GM12878 (cell line): ENCODE measurements around the gene OCLN. TPM values are rescaled to one million over a fixed set of nuclear protein-coding genes. Genes with fewer than 3 reads are reported as not detected.
"Not testable (repeated sequence)": the region's sequence is repeated elsewhere in the genome, so short reads cannot be mapped to it uniquely, and the experiment has no call there.

Source experiments
- ATAC-seq: fragments of 200-7000 bp; cut with Tn5 transposase; 3 replicates; pipeline ENCODE4 v1.9.1; 2020; ENCODE audit warnings: mild to moderate bottlenecking, moderate library complexity
- BruUV-seq: library from RNA; stranded (reverse); fragments of 400-500 nt; replicated peaks from 2 replicates; lab custom pipeline; 2021; lab: Mats Ljungman, UMichigan
- CTCF ChIA-PET: fragments of 300-600 bp; sonication (Branson Sonifier 250); formaldehyde crosslinking; extraction: SDS; loops from one replicate; lab custom pipeline; 2021; ENCODE audit warnings: inconsistent platforms; lab: Yijun Ruan, JAX
- POLR2A ChIA-PET: fragments of 350-600 bp; formaldehyde crosslinking; extraction: SDS; loops from one replicate; lab custom pipeline; 2021; ENCODE audit warnings: inconsistent platforms; lab: Charles Lee
- RAD21 ChIA-PET: fragments of 300-600 bp; sonication (Branson Sonifier 250); formaldehyde crosslinking; loops from one replicate; lab custom pipeline; 2023; ENCODE audit warnings: antibody characterized with exemption; ENCODE audit not compliant: unreplicated experiment; lab: Charles Lee
- SMC1A ChIA-PET: fragments of 300-600 bp; sonication (Branson Sonifier 250); formaldehyde crosslinking; loops from one replicate; lab custom pipeline; 2023; ENCODE audit not compliant: unreplicated experiment, uncharacterized antibody; lab: Charles Lee
- DNase-seq: peaks from one replicate; pipeline ENCODE4 v3.0.0-alpha.2; 2011; ENCODE audit warnings: low read depth, low spot score
- FAIRE-seq: peaks from 3 replicates; lab custom pipeline; 2011; peaks lifted over from hg19 to GRCh38; lab: Jason Lieb, UNC
- H2AFZ ChIP-seq: 2 replicates; pipeline ENCODE4 v1.6.0; 2011; ENCODE audit warnings: low read depth, low read length, control low read depth; ENCODE audit not compliant: control insufficient read depth
- H3K27ac ChIP-seq: 2 replicates; pipeline ENCODE4 v1.5.1; 2011; ENCODE audit warnings: control low read depth; ENCODE audit not compliant: control insufficient read depth, insufficient read depth
- H3K27me3 ChIP-seq, 2 experiments: replicated peaks in 1 of 2; 2 replicates each; pipeline versions ENCODE4 v1.6.0 to v1.6.1; 2011; ENCODE audit warnings: low read length in 1 of 2; ENCODE audit not compliant: control insufficient read depth in 2 of 2, insufficient read depth in 2 of 2
- H3K36me3 ChIP-seq, 2 experiments: 2 replicates each; pipeline ENCODE4 v1.5.1; 2011; ENCODE audit warnings: low read length in 1 of 2; ENCODE audit not compliant: control insufficient read depth in 2 of 2, insufficient read depth in 2 of 2
- H3K4me1 ChIP-seq: 2 replicates; pipeline ENCODE4 v1.6.1; 2011; ENCODE audit warnings: mild to moderate bottlenecking, low read length, moderate library complexity, mixed read lengths; ENCODE audit not compliant: control insufficient read depth, insufficient read depth
- H3K4me2 ChIP-seq: 2 replicates; pipeline ENCODE4 v1.6.0; 2011; ENCODE audit warnings: control low read depth; ENCODE audit not compliant: control insufficient read depth, insufficient read depth
- H3K4me3 ChIP-seq: fragments of 200-600 bp; sonication (generic); 2 replicates; pipeline ENCODE4 v1.5.1; 2016
- H3K79me2 ChIP-seq: 2 replicates; pipeline ENCODE4 v1.6.0; 2011; ENCODE audit warnings: low read length; ENCODE audit not compliant: control insufficient read depth, insufficient read depth
- H3K9ac ChIP-seq: 2 replicates; pipeline ENCODE4 v1.8.0; 2011; ENCODE audit warnings: low read length, control low read depth, mixed read lengths; ENCODE audit not compliant: control insufficient read depth, insufficient read depth
- H3K9me3 ChIP-seq: replicated peaks from 3 replicates; pipeline ENCODE4 v1.5.1; 2011; ENCODE audit warnings: mild to moderate bottlenecking, low read length; ENCODE audit not compliant: control insufficient read depth, insufficient read depth
- H4K20me1 ChIP-seq: 2 replicates; pipeline ENCODE4 v1.6.0; 2011; ENCODE audit not compliant: control insufficient read depth, insufficient read depth
- EED ChIP-seq: sonication (generic); IDR thresholded peaks from 2 replicates; pipeline ENCODE4 v1.6.1; 2016; ENCODE audit warnings: antibody characterized with exemption, low read depth
- POLR2A ChIP-seq: IDR thresholded peaks from 2 replicates; pipeline ENCODE4 v1.6.1; 2011; ENCODE audit warnings: low read depth, mild to moderate bottlenecking, low read length
- RAD51 ChIP-seq: fragments of 450-650 bp; IDR thresholded peaks from 2 replicates; pipeline ENCODE4 v1.6.1; 2016; ENCODE audit warnings: moderate library complexity, mild to moderate bottlenecking, inconsistent platforms
- RFX5 ChIP-seq: IDR thresholded peaks from 2 replicates; pipeline ENCODE4 v1.6.1; 2011; ENCODE audit warnings: low read depth, low read length, improper control_type of control experiment
- SP1 ChIP-seq: IDR thresholded peaks from one replicate; pipeline ENCODE4 v1.6.1; 2011; ENCODE audit warnings: low read depth, low read length
- WGBS: methylation state at CpG from one replicate; pipeline ENCODE4 v1.1.6; 2016; ENCODE audit warnings: low lambda C conversion rate; ENCODE audit not compliant: insufficient replicate concordance, insufficient coverage; ENCODE audit errors: missing lambda C conversion rate; 5-methylcytosine and 5-hydroxymethylcytosine counted together
- in situ Hi-C: fragments of 300-500 bp; cut with MboI; formaldehyde crosslinking; loops from 9 replicates; pipeline ENCODE4 v1.14.3; 2018; ENCODE audit warnings: mixed read lengths
- intact Hi-C: fragments of 100-400 bp; cut with micrococcal nuclease; formaldehyde crosslinking; loops from one replicate; pipeline ENCODE4 v1.14.2; 2022; ENCODE audit not compliant: unreplicated experiment
- polyA plus RNA-seq, 11 experiments: library from polyadenylated mRNA; depleted of rRNA in 4 of 11; unstranded in 6 of 11; stranded (reverse) in 5 of 11; fragments of >200 nt; fragmentation: Nextera tagmentation in 4 of 11; fragmentation: Illumina TruSeq in 1 of 11; extraction: Ambion mirVana in 4 of 11; extraction: Trizol in 1 of 11; gene quantifications; 1 replicate in 1 of 11; 2 replicates in 10 of 11; pipeline versions ENCODE4 v1.2.1 to v1.2.3, GENCODE V29; 2011 to 2016; ENCODE audit warnings: inconsistent platforms in 2 of 11, missing spikeins in 2 of 11, low read depth in 1 of 11
- total RNA-seq, 4 experiments: library from RNA; depleted of rRNA in 3 of 4; stranded (reverse); fragments of >200 nt in 3 of 4; fragmentation: Illumina TruSeq in 1 of 4; extraction: Trizol in 1 of 4; gene quantifications; 2 replicates each; pipeline versions ENCODE4 v1.2.1 to v1.2.3, GENCODE V29; 2013 to 2021
- TF ChIP-seq, protein P1 (sequence below): IDR thresholded peaks from 2 replicates; pipeline ENCODE4 v1.6.1; 2012; ENCODE audit warnings: mild to moderate bottlenecking, low read depth, low read length
- TF ChIP-seq, protein P2 (sequence below): fragments of 450-650 bp; IDR thresholded peaks from 2 replicates; pipeline ENCODE4 v1.6.1; 2017; ENCODE audit warnings: antibody characterized with exemption, mild to moderate bottlenecking, moderate library complexity

Gene OCLN
- total and polyA plus RNA-seq, 10 of the 15 experiments (the other 5 are each of a cell fraction or from before 2014, with no cell fraction given) = 2.0 to 26.5 (median 17.0) TPM

DNA sequence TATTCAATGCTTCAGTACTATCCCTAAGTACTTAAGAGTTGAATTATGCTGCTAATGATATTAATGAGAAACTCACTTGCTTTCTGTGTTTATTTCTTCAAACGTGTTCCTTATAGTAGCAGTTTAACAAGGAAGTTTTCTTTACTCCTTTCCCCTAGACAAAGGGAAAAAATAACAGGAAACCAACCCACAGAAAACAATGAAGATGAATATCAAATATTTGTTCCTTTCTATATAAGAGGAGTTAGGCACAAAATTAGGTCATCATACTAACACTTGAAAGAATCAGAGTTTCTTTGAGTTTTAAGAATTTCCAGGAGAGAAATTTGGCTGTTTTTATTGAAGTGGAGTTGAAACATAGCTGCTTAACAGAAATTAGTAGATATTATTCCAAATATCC is 15.4 kb upstream of the OCLN start (continued):
- TF ChIP-seq, protein P1, sequence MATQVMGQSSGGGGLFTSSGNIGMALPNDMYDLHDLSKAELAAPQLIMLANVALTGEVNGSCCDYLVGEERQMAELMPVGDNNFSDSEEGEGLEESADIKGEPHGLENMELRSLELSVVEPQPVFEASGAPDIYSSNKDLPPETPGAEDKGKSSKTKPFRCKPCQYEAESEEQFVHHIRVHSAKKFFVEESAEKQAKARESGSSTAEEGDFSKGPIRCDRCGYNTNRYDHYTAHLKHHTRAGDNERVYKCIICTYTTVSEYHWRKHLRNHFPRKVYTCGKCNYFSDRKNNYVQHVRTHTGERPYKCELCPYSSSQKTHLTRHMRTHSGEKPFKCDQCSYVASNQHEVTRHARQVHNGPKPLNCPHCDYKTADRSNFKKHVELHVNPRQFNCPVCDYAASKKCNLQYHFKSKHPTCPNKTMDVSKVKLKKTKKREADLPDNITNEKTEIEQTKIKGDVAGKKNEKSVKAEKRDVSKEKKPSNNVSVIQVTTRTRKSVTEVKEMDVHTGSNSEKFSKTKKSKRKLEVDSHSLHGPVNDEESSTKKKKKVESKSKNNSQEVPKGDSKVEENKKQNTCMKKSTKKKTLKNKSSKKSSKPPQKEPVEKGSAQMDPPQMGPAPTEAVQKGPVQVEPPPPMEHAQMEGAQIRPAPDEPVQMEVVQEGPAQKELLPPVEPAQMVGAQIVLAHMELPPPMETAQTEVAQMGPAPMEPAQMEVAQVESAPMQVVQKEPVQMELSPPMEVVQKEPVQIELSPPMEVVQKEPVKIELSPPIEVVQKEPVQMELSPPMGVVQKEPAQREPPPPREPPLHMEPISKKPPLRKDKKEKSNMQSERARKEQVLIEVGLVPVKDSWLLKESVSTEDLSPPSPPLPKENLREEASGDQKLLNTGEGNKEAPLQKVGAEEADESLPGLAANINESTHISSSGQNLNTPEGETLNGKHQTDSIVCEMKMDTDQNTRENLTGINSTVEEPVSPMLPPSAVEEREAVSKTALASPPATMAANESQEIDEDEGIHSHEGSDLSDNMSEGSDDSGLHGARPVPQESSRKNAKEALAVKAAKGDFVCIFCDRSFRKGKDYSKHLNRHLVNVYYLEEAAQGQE = no peak

DNA sequence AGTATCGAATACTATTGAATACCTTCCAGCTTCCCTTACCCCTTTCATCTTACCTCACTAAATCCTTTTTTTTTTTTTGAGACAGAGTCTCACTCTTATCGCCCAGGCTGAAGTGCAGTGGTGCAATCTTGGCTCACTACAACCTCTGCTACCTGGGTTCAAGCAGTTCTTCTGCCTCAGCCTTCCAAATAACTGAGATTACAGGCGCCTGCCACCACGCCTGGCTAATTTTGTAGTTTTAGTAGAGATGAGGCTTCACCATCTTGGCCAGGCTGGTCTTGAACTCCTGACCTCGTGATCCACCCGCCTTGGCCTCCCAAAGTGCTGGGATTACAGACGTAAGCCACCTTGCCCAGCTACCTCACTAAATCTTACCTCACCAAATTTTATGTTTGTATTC is 14.3 kb upstream of the OCLN start:
- in situ Hi-C loops, H3K9ac ChIP-seq: not testable (repeated sequence)

DNA sequence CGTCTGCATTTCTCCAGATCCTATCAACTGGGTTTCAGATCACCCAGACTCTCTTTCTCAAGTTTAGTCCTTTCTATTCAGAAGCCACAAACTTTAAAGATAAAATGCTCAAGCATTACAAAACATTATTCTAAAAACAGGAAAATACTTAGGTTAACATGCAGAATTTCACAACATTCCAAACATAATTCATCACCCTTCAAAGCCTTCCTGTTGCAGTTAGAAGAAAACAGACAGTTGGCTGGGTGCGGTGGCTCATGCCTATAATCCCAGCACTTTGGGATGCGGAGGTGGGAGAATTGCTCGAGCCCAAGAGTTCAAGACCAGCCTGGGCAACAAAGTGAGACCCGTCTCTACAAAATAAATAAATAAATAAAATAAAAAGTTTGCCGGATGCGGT is 7.7 kb upstream of the OCLN start:
- WGBS = 63% methylated on average over 7 of the region's 7 CpGs
- SMC1A ChIA-PET = no interaction called here
- RAD21 ChIA-PET = no interaction called here
- H3K27ac ChIP-seq = no peak overlapping the region
- H3K9me3 ChIP-seq = no peaks in the 10 kb centered on the region
- H3K4me1 ChIP-seq = peaks cover 4% of the 10 kb centered on the region
- CTCF ChIA-PET = no interaction called here
- no peaks in the 10 kb centered on the region for H3K36me3 ChIP-seq
- no peak overlapping the region for H3K9ac ChIP-seq
- no peak overlapping the region for H2AFZ ChIP-seq
- intact Hi-C loops (no loop called here), in situ Hi-C loops (no loop called here)
- H3K4me3 ChIP-seq = no peak overlapping the region
- BruUV-seq = no TSS peak
- FAIRE-seq (no peak), DNase-seq (no peak), ATAC-seq (no peak)
- no peak overlapping the region for H3K4me2 ChIP-seq
- H3K27me3 ChIP-seq = no peaks in the 10 kb centered on the region
- no peaks in the 10 kb centered on the region for H4K20me1 ChIP-seq
- no peaks in the 10 kb centered on the region for H3K79me2 ChIP-seq
- TF ChIP-seq RFX5 (no peak), RAD51 (no peak), POLR2A (no peak), SP1 (no peak), EED (no peak)
- TF ChIP-seq, protein P2, sequence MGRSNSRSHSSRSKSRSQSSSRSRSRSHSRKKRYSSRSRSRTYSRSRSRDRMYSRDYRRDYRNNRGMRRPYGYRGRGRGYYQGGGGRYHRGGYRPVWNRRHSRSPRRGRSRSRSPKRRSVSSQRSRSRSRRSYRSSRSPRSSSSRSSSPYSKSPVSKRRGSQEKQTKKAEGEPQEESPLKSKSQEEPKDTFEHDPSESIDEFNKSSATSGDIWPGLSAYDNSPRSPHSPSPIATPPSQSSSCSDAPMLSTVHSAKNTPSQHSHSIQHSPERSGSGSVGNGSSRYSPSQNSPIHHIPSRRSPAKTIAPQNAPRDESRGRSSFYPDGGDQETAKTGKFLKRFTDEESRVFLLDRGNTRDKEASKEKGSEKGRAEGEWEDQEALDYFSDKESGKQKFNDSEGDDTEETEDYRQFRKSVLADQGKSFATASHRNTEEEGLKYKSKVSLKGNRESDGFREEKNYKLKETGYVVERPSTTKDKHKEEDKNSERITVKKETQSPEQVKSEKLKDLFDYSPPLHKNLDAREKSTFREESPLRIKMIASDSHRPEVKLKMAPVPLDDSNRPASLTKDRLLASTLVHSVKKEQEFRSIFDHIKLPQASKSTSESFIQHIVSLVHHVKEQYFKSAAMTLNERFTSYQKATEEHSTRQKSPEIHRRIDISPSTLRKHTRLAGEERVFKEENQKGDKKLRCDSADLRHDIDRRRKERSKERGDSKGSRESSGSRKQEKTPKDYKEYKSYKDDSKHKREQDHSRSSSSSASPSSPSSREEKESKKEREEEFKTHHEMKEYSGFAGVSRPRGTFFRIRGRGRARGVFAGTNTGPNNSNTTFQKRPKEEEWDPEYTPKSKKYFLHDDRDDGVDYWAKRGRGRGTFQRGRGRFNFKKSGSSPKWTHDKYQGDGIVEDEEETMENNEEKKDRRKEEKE = no peak
- TF ChIP-seq, all 136 proteins: peak for 0
- POLR2A ChIA-PET = no interaction called here

More for the DNA sequence above, 14.3 kb upstream of the OCLN start:
- H3K9me3 ChIP-seq, H3K27ac ChIP-seq, H3K4me2 ChIP-seq, H2AFZ ChIP-seq, H3K36me3 ChIP-seq, H3K4me1 ChIP-seq, ATAC-seq, FAIRE-seq, intact Hi-C loops, H3K27me3 ChIP-seq, DNase-seq, CTCF ChIA-PET, H3K4me3 ChIP-seq, H3K79me2 ChIP-seq, H4K20me1 ChIP-seq, BruUV-seq, POLR2A ChIA-PET, RAD21 ChIA-PET: not testable (repeated sequence)
- SMC1A ChIA-PET = interaction anchor here (0.9 kb wide), 1 partner anchor 46 kb away, joined by 3 read pairs; no protein-coding TSS in a partner anchor
- WGBS = 55% methylated on average over 7 of the region's 7 CpGs
